IMR-90 (cell line): ENCODE results near the gene ZFP57.

Experiments used
- CEBPB ChIP-seq: IDR thresholded peaks from 2 replicates; pipeline ENCODE4 v1.6.1; 2012; ENCODE audit warnings: low read depth, low read length, improper control_type of control experiment
- POLR2A ChIP-seq: IDR thresholded peaks from 2 replicates; pipeline ENCODE4 v1.6.1; 2012; ENCODE audit warnings: mild to moderate bottlenecking, low read depth, low read length

DNA sequence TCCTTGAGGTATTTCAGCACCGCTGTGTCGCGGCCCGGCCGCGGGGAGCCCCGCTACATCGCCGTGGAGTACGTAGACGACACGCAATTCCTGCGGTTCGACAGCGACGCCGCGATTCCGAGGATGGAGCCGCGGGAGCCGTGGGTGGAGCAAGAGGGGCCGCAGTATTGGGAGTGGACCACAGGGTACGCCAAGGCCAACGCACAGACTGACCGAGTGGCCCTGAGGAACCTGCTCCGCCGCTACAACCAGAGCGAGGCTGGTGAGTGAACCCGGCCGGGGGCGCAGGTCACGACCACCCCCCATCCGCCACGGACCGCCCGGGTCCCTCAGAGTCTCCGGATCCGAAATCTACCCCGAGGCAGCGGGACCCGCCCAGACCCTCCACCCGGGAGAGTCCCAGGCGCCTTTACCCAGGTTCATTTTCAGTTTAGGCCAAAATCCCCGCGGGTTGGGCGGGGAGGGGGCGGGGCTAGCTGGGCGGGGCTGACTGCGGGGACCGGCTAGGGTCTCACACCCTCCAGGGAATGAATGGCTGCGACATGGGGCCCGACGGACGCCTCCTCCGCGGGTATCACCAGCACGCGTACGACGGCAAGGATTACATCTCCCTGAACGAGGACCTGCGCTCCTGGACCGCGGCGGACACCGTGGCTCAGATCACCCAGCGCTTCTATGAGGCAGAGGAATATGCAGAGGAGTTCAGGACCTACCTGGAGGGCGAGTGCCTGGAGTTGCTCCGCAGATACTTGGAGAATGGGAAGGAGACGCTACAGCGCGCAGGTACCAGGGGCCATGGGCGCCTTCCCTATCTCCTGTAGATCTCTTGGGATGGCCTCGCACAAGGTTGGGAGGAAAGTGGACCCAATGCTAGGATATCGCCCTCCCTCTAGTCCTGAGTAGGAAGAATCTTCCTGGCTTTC, 43.0 kb upstream of the ZFP57 start:
- TF ChIP-seq CEBPB, result no peak
- TF ChIP-seq POLR2A, result no peak
